Stromal cell of bone marrow (primary cell): Measurements from ENCODE around the gene NEUROD2.
"Not testable (repeated sequence)": the region's sequence is repeated elsewhere in the genome, so short reads cannot be mapped to it uniquely, and the experiment has no call there.

Source experiments
- DNase-seq: peaks from one replicate; pipeline ENCODE4 v3.0.0-alpha.2; 2012; ENCODE audit warnings: low read depth

Gene NEUROD2

DNA sequence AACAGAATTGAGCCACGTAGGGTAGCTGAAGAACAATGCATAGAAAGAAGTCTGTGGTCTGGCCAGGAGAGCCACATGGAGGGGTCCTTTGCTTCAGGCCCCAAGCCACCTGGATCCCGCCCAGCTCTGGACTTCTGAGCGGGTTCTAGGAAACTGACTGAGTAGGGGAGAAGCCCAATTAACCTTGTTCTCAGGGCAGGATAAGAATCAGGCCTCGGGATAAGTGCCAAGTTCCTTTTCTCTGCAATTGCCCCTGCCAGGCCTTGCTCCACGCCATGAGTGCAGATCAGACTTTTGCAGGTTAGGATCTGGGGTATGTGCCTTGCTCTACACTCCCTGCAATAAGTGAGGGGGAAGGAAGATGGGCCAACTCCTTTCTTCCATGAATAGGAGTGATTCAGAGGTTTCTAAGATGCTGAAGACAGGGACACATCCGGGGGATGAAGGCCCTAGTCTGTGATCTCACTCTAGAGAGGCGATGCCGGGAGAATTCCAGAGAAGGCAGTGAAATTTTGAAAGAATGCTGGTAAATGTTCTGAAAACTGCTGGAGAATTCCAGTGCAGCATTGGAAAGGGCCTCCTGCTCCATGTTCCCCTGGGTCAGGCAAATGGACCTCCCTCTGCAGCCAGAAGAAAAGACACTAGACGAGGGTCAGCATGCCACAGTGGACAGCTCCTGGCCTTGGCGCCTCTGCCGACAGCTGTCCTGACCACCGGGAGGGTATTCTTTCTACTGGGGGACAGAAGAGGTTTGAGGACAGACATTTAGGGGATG, 5.8 kb downstream of the NEUROD2 start:
- DNase-seq: no peak

- no peak for DNase-seq
These were observed 6.6 kb downstream of the NEUROD2 start for GRCh38 chr17:39600997-39601597.

- no peak for DNase-seq
These were observed 7.3 kb downstream of the NEUROD2 start for GRCh38 chr17:39600288-39600996.

- DNase-seq: no peak
These were observed 8.0 kb downstream of the NEUROD2 start for GRCh38 chr17:39599665-39600231.

GRCh38 chr17:39599004-39599664, 8.6 kb downstream of the NEUROD2 start:
- DNase-seq: no peak

DNA sequence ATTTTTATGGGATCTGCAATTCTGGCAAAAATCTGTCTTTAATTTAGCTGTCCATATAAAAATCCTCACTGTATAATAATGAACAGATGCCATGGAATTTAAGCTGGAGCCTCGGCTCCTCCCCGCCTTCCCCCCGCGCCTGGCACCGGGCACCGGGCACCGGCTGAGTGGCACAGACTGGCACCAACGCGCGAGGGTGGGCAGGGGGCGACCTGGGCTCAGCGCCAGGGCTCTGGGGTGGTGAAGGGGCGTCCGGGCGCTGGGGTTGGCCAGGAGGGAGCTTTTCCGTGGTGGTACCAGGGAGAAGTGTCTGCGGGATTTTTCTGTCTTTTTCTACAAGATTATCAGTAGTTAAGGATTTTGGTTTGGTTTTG, 9.1 kb downstream of the NEUROD2 start:
- DNase-seq: no peak

DNA sequence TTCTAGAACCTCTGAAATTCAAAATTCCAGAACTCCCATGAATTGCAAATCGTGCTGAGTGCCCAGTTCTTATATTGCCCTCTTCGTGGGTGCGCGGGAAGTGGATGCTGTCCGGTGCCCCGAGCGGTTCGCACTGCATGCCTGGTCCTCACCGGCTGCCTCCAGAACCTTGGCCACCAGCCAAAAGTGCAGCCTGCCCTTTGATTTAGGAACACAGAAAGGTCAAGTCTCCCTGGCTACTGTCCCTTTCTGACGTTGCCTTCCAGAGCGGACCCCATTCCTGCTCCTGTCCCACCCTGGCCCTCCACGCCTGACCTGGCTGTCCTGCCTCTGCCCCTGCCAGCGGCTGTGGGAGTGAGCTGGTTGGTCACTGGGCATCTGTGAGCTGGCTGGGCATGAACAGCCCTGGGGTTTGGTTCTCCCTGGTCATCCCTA, 9.7 kb downstream of the NEUROD2 start:
- DNase-seq: no peak

GRCh38 chr17:39597372-39598046, 10.2 kb downstream of the NEUROD2 start:
- DNase-seq: no peak

GRCh38 chr17:39596543-39597267, 11.0 kb downstream of the NEUROD2 start:
- no peak for DNase-seq

DNA sequence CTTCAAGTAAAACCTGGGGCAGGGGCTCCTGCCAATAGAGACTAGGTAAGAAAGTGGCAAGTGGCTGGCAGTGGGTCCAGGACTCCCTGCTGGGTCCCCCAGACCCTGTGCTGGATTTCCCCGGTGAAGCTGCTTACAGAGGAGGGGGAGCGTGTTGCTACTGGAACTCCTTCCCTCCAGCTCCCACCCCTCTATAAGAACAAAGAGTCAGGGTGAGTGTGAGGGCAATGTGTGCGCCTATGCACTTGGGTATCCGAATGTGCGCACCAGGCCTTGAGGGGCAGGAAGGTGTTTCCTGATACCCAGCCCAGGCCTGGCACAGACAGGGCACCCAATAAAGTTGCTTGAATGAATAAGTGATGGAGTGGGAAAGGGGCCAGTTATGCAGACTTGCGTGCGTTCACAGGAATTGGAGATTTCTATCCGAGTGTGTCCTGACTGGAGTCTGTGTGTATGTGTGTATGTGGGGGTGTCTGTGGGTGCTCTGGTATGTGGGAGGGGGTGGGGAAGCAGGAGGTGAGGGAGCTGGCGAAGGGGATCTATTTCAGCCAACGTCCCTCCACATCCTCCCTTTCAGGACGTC, 11.7 kb downstream of the NEUROD2 start:
- no peak for DNase-seq

DNA sequence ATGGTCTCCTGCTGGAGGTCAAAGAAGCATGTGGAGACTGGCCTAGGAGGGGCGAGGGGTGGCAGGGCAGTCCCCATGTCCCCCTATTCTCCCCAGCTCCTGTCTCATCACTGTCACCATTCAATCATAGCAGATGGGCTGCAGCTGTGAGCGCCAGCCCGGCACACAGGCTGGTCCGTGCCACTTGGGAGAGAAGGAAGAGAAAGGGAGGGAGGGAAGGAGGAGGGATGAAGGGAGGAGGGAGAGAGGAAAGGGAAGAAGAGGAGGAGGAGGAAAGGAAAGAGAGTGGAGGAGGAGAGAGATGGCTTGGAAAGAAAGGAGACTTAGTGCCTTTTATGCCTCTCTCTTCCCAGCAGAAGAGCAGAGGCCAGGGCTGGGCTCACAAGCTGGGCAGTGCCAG, 12.4 kb downstream of the NEUROD2 start:
- no peak for DNase-seq

DNA sequence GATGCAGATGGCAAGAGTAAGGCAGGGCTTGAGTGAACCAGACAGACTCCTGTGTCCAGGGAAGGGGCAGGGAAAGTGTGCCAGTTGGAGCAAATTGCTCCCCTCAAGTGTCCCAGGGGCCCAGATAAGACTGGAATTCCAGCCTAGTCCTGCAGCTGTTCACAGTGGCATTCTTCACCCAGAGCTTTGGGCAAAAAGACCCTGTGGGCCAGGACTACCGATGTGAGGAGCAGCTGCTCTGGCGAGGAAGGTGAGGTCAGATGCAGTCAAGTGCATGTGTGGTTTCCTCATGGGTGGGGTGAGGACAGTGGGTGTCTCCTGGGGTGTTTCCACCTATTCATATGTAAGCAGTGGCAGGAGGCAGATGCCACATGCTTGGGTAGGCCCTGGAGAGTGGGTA, 14.3 kb downstream of the NEUROD2 start:
- DNase-seq: no peak

GRCh38 chr17:39591958-39592954, 15.5 kb downstream of the NEUROD2 start:
- DNase-seq: peak; percentile 8

- DNase-seq: not testable (repeated sequence)
These were observed 17.5 kb downstream of the NEUROD2 start for GRCh38 chr17:39590180-39590579.

- no peak for DNase-seq
These were observed 25.1 kb downstream of the NEUROD2 start for GRCh38 chr17:39582658-39583057.

DNA sequence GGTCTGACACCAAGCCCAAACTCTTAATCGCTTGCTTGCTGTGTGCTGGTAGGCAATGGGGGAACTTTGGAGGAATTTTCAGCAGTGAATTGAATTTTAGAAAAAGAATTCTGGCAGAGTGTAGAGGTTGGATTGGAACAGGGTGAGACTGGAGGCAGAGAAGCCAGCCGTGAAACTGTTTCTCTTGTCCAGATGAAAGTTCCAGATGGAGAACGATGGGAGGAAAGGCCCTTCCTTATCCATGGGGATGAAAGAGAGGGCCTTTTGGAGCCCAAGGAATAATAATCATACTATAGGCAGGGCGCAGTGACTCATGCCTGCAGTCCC, 26.0 kb downstream of the NEUROD2 start:
- no peak for DNase-seq

DNA sequence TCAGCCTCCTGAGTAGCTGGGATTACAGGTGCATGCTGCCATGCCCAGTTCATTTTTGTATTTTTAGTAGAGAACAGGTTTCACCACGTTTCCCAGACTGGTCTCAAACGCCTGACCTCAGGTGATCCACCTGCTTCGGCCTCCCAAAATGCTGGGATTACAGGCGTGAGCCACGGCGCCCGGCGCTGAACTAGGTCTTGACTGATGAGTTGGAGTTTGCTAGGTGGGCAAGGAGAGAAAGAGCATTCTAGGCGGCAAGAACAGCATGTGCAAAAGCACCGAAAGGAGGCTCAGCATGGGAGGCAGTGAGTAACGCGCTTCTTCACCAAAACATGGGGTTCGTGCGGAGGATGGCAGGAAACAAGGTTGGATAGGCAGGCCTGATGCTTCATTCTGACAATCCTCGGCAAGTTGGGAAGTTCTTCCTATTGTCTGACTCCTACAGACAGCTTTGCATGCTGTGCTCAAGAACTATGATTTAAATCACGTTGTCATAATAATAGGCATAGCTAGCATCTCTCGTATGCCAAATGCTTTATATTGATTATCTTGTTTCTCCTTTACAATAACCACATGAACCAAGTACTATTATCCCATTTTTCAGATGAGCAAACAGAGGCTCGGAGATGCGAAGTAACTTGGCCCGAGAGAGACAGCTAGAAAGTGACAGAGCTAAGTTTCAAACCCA, 26.5 kb downstream of the NEUROD2 start:
- no peak for DNase-seq

DNA sequence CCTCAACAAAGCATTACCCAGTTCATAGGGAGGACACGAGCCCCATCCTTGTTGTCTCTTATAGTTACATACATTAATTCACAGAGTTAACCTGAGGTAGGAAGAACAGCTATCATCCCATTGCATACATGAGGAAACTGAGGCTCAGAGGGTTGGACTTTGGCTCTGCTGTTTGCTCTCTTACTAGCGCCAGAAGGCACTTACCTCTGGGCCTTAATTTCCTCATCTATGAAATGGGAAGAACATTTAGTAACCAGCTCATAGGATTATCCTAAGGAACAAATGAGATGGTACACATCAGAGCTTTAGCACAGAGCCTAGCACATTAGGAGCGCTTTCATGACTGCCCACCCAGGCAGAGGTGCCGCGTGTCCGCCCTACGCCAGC, 27.6 kb downstream of the NEUROD2 start:
- no peak for DNase-seq
